GDM1 (cell line): ENCODE measurements around the gene PRKAR1B.
A peak's percentile ranks its signal among the peaks of the same experiment; 100 is the strongest.
"Not testable (repeated sequence)": the region's sequence is repeated elsewhere in the genome, so short reads cannot be mapped to it uniquely, and the experiment has no call there.

ENCODE experiments used
- DNase-seq: peaks from one replicate; lab custom pipeline; 2025; lab: John Stamatoyannopoulos, UW

PRKAR1B gene

GRCh38 chr7:644381-645305 is 82.4 kb downstream of the PRKAR1B start:
- no peak for DNase-seq

DNA sequence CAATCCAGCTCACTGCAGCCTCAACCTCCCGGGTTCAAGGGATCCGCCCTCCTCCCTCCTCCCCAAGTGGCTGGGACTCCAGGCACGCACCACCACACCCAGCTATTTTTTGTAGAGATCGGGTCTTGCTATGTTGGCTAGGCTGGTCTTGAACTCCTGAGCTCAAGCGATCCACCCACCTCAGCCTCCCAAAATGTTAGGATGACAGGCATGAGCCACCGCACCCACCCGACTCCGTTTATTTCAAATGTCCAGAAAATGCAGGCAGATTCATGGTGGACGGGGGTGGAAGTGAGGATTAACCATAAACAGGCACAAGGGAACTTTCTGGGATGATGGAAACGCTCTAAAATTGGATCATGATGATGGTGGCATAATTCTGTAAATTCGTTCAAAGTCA is 85.1 kb downstream of the PRKAR1B start:
- DNase-seq = no peak

DNA sequence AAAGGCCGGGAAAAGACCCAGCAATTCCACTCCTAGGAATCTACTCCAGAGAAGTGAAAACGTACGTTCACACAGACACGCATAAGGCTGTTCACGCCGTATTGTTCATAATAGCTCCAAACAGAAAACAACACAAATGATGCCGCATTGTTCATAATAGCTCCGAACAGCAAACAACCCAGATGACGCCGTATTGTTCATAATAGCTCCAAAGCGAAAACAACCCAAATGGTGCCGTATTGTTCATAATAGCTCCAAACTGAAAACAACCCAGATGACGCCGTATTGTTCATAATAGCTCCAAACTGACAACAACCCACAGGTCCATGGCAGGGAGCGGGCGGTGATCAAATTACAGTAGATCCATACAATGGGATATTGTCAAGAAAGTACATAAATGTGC is 85.8 kb downstream of the PRKAR1B start:
- DNase-seq = no peak

DNA sequence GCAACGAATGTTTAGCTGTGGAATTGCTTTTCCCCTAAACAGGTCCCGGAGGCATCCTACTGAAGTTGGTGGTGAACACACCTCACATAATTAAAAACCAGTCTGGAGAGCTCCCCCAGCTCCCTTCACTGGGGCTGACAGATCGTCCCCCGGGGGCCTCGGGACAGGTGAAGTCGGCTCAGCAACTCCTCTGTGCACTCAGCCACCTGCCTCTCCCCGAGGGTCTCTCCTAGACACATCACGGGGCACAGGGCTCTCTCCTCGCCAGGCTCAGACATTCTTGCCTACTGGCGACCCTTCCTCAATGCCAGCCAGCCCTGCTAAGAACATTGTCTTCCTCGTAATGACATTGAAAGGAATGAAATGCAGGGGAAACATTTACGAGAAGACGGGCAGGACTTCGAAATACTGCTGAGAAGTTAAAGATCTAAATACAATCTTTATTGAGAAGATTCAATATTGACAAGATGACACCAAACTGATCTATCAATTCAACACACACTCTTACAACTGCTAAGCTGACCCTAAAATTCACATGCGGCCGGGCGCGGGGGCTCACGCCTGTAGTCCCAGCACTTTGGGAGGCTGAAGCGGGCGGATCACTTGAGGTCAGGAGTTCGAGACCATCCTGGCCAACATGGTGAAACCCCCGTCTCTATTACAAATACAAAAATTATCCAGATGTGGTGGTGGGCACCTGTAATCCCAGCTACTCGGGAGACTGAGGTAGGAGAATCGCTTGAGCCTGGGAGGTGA is 88.6 kb downstream of the PRKAR1B start:
- DNase-seq = no peak

DNA sequence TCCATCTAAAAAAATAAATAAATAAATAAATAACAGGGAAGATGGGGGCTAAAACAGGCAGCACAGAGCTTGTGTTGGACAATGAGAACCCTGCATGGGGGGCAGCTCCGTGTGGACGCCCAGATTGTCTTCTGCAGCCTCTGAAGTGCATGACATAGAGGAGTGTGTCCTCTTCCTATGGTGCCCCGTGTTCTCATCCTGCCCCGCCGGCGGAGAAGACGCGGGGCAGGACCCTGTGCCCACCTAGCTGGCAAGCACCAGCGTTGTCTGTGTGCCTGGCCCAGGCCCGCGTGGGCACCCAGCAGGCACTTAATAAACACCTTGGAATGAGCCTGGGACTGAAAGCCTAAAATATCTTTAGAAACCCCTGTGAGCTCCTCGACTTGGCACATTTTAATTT is 89.3 kb downstream of the PRKAR1B start:
- no peak for DNase-seq

GRCh38 chr7:636396-636795 is 90.7 kb downstream of the PRKAR1B start:
- DNase-seq = peak; percentile 7

GRCh38 chr7:635687-636382 is 91.2 kb downstream of the PRKAR1B start:
- DNase-seq = not testable (repeated sequence)

GRCh38 chr7:635227-635626 is 91.9 kb downstream of the PRKAR1B start:
- DNase-seq = no peak

DNA sequence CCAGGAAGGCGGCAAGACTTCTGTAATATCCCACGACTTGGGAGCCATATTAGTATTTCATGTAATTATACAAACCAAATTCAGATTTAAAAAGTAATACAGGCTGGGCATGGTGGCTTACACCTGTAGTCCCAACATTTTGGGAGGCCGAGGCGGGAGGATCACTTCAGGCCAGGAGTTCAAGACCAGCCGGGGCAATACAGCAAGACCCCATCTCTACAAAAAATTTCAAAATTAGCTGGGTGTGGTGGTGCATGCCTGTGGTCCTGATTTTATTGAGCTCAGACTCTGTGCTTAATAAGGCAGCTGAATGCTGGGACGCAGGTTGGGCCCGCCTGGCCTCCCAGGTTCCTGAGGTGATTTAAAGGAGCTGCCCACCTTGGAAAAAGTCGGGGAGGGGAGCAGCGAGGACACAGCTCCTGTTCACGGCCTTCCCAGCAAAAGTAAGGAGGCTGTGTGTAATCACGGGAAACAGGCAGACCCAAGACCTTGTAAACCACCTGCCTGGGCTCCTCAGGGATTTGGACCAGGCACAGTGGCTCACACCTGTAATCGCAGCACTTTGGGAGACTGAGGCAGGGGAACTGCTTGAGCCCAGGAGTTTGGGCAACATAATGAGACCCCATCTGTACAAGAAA is 93.6 kb downstream of the PRKAR1B start:
- DNase-seq = no peak

GRCh38 chr7:632831-633210 is 94.3 kb downstream of the PRKAR1B start:
- no peak for DNase-seq

GRCh38 chr7:631964-632830 is 94.9 kb downstream of the PRKAR1B start:
- no peak for DNase-seq

DNA sequence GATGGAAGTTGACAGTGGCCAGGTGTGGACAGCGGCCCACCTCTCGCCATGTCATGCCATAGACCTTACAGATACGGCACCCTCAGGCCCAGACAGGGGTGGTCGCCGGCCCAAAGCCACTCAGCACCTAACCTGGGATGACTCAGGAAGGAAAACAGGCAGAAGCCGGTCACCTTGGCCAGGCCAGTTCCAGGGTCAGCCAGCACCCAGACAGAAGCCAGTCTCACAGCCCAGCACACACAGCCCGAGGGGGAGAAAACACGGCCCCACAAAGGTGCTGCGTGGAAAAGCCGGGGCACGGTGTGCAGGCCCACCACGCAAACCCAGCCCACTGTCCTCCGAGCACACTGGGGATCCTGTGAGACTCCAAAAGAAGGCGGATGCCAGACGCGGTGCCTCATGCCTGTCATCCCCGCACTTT is 95.8 kb downstream of the PRKAR1B start:
- DNase-seq = no peak

- no peak for DNase-seq
These were observed 96.5 kb downstream of the PRKAR1B start for GRCh38 chr7:630539-630938.

- DNase-seq = no peak
These were observed 97.0 kb downstream of the PRKAR1B start for GRCh38 chr7:630111-630511.

GRCh38 chr7:628826-629225 is 98.3 kb downstream of the PRKAR1B start:
- no peak for DNase-seq

DNA sequence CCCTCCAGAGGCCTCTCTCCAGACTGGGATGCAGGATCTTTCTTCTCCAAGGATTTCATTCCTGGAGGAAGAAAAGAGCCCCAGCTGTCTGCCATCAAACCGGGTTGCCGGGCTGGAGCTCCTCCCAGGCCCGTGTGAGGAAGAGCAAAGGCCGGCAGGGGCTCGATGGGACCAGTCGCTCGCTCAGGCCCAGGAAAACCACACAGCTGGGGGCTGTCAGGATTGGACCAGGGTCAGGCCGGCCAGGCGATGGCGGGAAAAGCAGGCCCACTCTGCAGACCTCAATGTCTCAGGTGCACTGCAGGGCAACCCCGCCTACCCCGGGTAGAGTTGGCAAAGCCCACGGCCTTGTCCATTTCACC is 98.7 kb downstream of the PRKAR1B start:
- DNase-seq = no peak

- DNase-seq = no peak
These were observed 99.2 kb downstream of the PRKAR1B start for GRCh38 chr7:627661-628401.

GRCh38 chr7:625376-625971 is 101.6 kb downstream of the PRKAR1B start:
- DNase-seq = no peak

DNA sequence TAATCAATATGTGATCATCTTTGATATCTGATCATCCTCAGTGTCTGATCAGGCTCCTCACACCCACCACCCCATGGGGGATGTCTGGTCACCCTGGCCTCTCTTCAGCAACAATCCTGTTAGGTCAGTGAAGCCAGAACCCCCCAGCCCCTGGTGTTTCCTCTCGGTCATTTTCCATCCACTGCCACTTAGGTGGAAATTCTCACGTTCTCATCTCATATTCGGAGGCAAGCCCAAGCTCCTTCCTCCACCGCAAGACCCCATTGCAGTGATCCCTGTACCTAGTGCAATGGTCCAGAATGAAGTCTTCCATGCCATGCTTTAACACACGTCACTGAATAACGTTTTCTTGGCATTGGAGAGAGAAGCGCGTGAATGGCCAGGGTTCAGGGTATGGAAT is 103.6 kb downstream of the PRKAR1B start:
- no peak for DNase-seq
